ENCODE data around the gene MRPL39.

MRPL39 gene

GRCh38 chr21:25638660-25639550 lies 31.6 kb upstream of the MRPL39 start, which contains the start of gene JAM2:
JAM2 (plus strand) TSS chr21:25639258; CDS start chr21:25639822, 564 bp downstream.
- Histone ChIP-seq H3K9me3 (ENCODE audit: severe bottlenecking) (no peaks in the 10 kb centered on the region), H3K4me1 (ENCODE audit: insufficient read depth, poor library complexity, severe bottlenecking) (no peaks in the 10 kb centered on the region), H3K36me3 (ENCODE audit: low read depth) (no peaks in the 10 kb centered on the region), H3K4me3 (ENCODE audit: severe bottlenecking) (peak within 1 kb of the TSS; percentile 30), H3K27me3 (ENCODE audit: insufficient read depth, poor library complexity, severe bottlenecking) (peaks cover 39% of the 10 kb centered on the region), H3K27ac (ENCODE audit: poor library complexity, severe bottlenecking) (no peak within 1 kb of the TSS)
- ATAC-seq (ENCODE audit: low read depth) (peak; percentile 52; the same call in 1 of the 3 replicates), DNase-seq (ENCODE audit: low spot score) (no peak)
- TF ChIP-seq CTCF (IDR thresholded peaks at IDR 0.05; ENCODE audit: poor library complexity, severe bottlenecking) = no peak

- Histone ChIP-seq H3K9me3 (ENCODE audit: severe bottlenecking) (no peaks in the 10 kb centered on the region), H3K27me3 (ENCODE audit: insufficient read depth, poor library complexity, severe bottlenecking) (peaks cover 39% of the 10 kb centered on the region), H3K27ac (ENCODE audit: poor library complexity, severe bottlenecking) (no peak overlapping the region), H3K4me3 (ENCODE audit: severe bottlenecking) (no peak overlapping the region), H3K4me1 (ENCODE audit: insufficient read depth, poor library complexity, severe bottlenecking) (no peaks in the 10 kb centered on the region), H3K36me3 (ENCODE audit: low read depth) (no peaks in the 10 kb centered on the region)
- DNase-seq (ENCODE audit: low spot score) = no peak
- no peak for ATAC-seq (ENCODE audit: low read depth)
- TF ChIP-seq CTCF (IDR thresholded peaks at IDR 0.05; ENCODE audit: poor library complexity, severe bottlenecking) = no peak
These were observed 30.8 kb upstream of the MRPL39 start for GRCh38 chr21:25637851-25638659.

- ATAC-seq (ENCODE audit: low read depth) (no peak), DNase-seq (ENCODE audit: low spot score) (no peak)
- Histone ChIP-seq H3K4me1 (ENCODE audit: insufficient read depth, poor library complexity, severe bottlenecking) (no peaks in the 10 kb centered on the region), H3K36me3 (ENCODE audit: low read depth) (no peaks in the 10 kb centered on the region), H3K27ac (ENCODE audit: poor library complexity, severe bottlenecking) (no peak overlapping the region), H3K9me3 (ENCODE audit: severe bottlenecking) (no peaks in the 10 kb centered on the region), H3K27me3 (ENCODE audit: insufficient read depth, poor library complexity, severe bottlenecking) (peaks cover 38% of the 10 kb centered on the region), H3K4me3 (ENCODE audit: severe bottlenecking) (no peak overlapping the region)
- TF ChIP-seq CTCF (IDR thresholded peaks at IDR 0.05; ENCODE audit: poor library complexity, severe bottlenecking) = no peak
These were observed 29.4 kb upstream of the MRPL39 start for GRCh38 chr21:25636727-25637126.

GRCh38 chr21:25635310-25635709 lies 28.0 kb upstream of the MRPL39 start:
- H3K36me3 ChIP-seq (ENCODE audit: low read depth) = no peaks in the 10 kb centered on the region
- no peak for TF ChIP-seq CTCF (IDR thresholded peaks at IDR 0.05; ENCODE audit: poor library complexity, severe bottlenecking)
- H3K9me3 ChIP-seq (ENCODE audit: severe bottlenecking) = no peaks in the 10 kb centered on the region
- DNase-seq (ENCODE audit: low spot score) (no peak), ATAC-seq (ENCODE audit: low read depth) (no peak)
- H3K27ac ChIP-seq (ENCODE audit: poor library complexity, severe bottlenecking) = no peak overlapping the region
- peaks cover 26% of the 10 kb centered on the region for H3K27me3 ChIP-seq (ENCODE audit: insufficient read depth, poor library complexity, severe bottlenecking)
- no peak overlapping the region for H3K4me3 ChIP-seq (ENCODE audit: severe bottlenecking)
- no peaks in the 10 kb centered on the region for H3K4me1 ChIP-seq (ENCODE audit: insufficient read depth, poor library complexity, severe bottlenecking)

Data from RWPE2 (cell line).